ENCODE data around the gene LCK.

LCK gene

DNA sequence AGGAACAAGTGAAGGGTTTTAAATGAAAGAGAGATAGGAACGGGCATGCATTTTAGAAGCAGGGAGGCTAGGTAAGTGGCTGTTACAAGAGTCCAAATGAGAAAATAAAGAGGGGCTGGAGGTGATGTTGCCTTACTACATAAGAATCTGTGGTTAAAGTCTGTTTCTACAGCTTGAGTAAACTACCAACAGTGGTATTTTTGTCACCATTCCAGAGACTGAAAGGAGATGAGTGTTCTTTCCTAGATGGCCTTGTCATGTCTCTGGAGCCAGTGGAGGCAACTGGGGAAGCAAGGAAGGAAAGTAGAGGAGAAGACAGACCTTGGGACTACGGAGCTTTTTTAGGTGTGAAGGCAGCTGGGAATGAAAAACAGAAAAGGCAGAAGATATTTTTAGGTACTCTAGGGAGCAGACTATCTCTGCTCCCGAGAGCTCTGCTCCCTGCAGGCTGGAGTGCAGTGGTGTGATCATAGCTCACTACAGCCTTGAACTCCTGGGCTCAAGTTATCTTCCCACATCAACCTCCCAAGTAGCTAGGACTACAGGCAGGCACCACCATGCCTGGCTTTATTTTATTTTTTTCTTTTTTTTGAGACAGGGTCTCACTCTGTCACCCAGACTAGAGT, 53.0 kb downstream of the LCK start:
- TF ChIP-seq, protein P1, sequence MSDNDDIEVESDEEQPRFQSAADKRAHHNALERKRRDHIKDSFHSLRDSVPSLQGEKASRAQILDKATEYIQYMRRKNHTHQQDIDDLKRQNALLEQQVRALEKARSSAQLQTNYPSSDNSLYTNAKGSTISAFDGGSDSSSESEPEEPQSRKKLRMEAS (IDR thresholded peaks at IDR 0.05; ENCODE audit: low read depth, low read length) = no peak
- TF ChIP-seq, protein P2, sequence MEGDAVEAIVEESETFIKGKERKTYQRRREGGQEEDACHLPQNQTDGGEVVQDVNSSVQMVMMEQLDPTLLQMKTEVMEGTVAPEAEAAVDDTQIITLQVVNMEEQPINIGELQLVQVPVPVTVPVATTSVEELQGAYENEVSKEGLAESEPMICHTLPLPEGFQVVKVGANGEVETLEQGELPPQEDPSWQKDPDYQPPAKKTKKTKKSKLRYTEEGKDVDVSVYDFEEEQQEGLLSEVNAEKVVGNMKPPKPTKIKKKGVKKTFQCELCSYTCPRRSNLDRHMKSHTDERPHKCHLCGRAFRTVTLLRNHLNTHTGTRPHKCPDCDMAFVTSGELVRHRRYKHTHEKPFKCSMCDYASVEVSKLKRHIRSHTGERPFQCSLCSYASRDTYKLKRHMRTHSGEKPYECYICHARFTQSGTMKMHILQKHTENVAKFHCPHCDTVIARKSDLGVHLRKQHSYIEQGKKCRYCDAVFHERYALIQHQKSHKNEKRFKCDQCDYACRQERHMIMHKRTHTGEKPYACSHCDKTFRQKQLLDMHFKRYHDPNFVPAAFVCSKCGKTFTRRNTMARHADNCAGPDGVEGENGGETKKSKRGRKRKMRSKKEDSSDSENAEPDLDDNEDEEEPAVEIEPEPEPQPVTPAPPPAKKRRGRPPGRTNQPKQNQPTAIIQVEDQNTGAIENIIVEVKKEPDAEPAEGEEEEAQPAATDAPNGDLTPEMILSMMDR (IDR thresholded peaks at IDR 0.05; ENCODE audit: low read depth, low read length) = no peak
- no peak for TF ChIP-seq POLR2A (IDR thresholded peaks at IDR 0.05; ENCODE audit: extremely low read depth, insufficient read length)
- no peak for TF ChIP-seq MYC (IDR thresholded peaks at IDR 0.05; ENCODE audit: low read depth, low read length)
- H3K4me3 ChIP-seq (ENCODE audit: low read depth, low read length) = no peak overlapping the region
- DNase-seq (ENCODE audit: low read depth) = no peak

DNA sequence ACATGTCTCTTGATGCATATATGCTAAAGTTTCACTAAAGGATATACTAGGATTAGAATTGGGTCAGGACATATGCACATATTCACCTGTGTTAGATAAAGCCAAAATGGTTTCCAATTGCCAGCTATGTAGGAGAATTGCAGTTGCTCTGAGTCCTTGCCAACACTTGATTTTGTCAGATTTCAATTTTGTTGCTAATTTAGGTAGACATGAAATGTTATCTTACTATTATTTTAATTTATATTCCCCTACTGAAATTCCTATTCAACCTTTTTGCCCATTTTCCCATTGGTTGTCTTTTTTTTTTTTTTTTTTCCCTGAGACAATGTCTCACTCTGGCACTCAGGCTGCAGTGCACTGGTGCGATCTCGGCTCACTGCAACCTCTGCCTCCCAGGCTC, 54.2 kb downstream of the LCK start:
- no peak for TF ChIP-seq POLR2A (IDR thresholded peaks at IDR 0.05; ENCODE audit: extremely low read depth, insufficient read length)
- TF ChIP-seq, protein P1 (IDR thresholded peaks at IDR 0.05; ENCODE audit: low read depth, low read length) = no peak
- no peak for TF ChIP-seq MYC (IDR thresholded peaks at IDR 0.05; ENCODE audit: low read depth, low read length)
- TF ChIP-seq, protein P2 (IDR thresholded peaks at IDR 0.05; ENCODE audit: low read depth, low read length) = no peak
- H3K4me3 ChIP-seq (ENCODE audit: low read depth, low read length) = no peak overlapping the region
- no peak for DNase-seq (ENCODE audit: low read depth)

DNA sequence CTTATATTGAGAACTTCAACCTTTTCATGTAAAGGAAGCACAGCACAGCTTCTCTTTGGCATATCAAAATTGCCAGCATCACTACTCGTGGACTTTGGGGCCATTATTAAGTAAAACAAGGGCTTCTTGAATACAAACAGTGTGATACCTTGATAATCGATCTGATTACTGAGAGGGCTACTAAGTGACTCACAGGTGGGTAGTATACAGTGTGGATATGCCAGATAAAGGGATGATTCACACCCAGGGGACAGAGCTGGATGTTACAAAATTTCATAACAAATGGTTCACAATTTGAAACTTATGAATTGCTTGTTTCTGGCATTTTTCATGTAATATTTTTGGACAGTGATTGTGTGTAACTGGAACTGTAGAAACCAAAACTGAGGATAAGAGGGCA, 56.3 kb downstream of the LCK start:
- DNase-seq (ENCODE audit: low read depth) = peak; percentile 35
- H3K4me3 ChIP-seq (ENCODE audit: low read depth, low read length) = no peak overlapping the region
- TF ChIP-seq POLR2A (IDR thresholded peaks at IDR 0.05; ENCODE audit: extremely low read depth, insufficient read length) = no peak
- TF ChIP-seq, protein P1 (IDR thresholded peaks at IDR 0.05; ENCODE audit: low read depth, low read length) = no peak

DNA sequence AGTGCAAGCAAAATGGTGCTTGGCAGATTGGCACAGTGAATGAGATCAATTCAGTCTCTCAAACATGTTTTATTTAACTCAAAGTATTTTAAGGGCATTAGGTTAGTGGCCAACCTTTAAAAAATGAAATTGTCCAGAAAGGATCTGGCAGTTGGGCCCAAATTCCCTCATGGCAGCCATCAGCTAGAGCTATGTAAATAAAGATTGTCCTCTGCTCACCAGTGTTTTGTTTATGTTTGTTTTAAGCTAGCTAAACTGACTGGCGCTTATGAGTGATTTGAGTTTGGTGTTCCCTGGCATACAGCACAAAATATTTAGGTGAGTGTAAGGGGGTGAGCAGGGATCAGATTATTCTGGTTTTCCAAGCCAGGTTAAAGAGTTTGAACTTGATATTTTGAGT, 58.9 kb downstream of the LCK start:
- no peak for DNase-seq (ENCODE audit: low read depth)
- TF ChIP-seq, protein P1 (IDR thresholded peaks at IDR 0.05; ENCODE audit: low read depth, low read length) = no peak
- TF ChIP-seq, protein P2 (IDR thresholded peaks at IDR 0.05; ENCODE audit: low read depth, low read length) = no peak
- TF ChIP-seq POLR2A (IDR thresholded peaks at IDR 0.05; ENCODE audit: extremely low read depth, insufficient read length) = no peak
- no peak overlapping the region for H3K4me3 ChIP-seq (ENCODE audit: low read depth, low read length)

DNA sequence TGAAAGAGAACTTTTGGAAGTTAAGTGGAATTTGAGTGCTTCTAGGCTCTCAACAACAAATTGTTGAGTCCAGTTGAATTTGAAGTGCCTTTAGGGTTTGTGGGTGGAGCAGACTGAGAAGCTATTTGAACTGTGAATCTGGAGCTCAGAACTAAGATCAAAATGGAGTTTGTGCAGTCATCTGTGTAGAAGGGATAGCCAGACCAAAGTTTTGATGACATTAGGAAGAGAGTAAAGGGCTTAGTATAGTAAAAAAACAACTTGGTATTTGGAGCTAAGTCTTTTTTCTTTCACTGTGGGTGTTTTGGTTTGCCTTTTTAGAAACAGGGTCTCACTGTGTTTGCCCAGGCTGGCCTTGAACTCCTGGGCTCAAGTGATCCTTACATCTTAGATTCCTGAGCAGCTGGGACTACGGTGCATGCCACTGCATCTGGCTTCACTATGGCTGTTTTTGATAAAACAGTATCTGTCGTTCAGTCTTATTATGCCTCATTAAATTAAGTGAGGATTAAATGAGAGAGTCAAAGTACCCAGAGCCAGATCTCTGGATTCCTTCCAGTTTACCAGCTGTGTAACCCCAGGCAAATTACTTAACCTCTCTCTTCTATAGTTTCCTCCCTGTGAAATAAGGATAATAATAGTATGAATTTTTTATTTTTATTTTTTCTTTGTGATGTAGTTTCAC, 60.8 kb downstream of the LCK start:
- H3K4me3 ChIP-seq (ENCODE audit: low read depth, low read length) = no peak overlapping the region
- TF ChIP-seq POLR2A (IDR thresholded peaks at IDR 0.05; ENCODE audit: extremely low read depth, insufficient read length) = no peak
- TF ChIP-seq MYC (IDR thresholded peaks at IDR 0.05; ENCODE audit: low read depth, low read length) = no peak
- TF ChIP-seq, protein P1 (IDR thresholded peaks at IDR 0.05; ENCODE audit: low read depth, low read length) = no peak
- TF ChIP-seq, protein P2 (IDR thresholded peaks at IDR 0.05; ENCODE audit: low read depth, low read length) = no peak
- no peak for DNase-seq (ENCODE audit: low read depth)

DNA sequence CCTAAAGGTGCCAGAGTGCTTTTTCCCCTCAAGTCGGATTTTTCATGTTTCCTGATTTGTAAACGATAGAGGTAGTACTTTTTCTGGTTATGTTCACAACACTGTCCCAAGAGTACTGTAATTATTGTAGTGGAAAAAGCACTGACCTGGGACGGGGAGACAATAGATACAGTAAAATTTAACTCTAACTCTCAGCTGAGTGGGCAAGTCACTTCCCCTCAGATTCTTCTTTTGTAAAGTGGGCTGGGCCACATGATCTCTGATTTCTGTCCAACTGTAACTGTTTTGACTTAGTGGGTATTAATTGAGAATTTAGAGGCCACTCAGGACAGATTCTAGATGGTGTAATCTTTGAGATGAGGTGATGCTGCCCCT, 65.8 kb downstream of the LCK start:
- H3K4me3 ChIP-seq (ENCODE audit: low read depth, low read length) = no peak overlapping the region
- no peak for DNase-seq (ENCODE audit: low read depth)
- TF ChIP-seq, protein P2 (IDR thresholded peaks at IDR 0.05; ENCODE audit: low read depth, low read length) = no peak
- TF ChIP-seq POLR2A (IDR thresholded peaks at IDR 0.05; ENCODE audit: extremely low read depth, insufficient read length) (no peak), MYC (IDR thresholded peaks at IDR 0.05; ENCODE audit: low read depth, low read length) (no peak)
- TF ChIP-seq, protein P1 (IDR thresholded peaks at IDR 0.05; ENCODE audit: low read depth, low read length) = no peak

Data from NB4 (cell line).